ENCODE measurements around the gene LSM14B.

DNA sequence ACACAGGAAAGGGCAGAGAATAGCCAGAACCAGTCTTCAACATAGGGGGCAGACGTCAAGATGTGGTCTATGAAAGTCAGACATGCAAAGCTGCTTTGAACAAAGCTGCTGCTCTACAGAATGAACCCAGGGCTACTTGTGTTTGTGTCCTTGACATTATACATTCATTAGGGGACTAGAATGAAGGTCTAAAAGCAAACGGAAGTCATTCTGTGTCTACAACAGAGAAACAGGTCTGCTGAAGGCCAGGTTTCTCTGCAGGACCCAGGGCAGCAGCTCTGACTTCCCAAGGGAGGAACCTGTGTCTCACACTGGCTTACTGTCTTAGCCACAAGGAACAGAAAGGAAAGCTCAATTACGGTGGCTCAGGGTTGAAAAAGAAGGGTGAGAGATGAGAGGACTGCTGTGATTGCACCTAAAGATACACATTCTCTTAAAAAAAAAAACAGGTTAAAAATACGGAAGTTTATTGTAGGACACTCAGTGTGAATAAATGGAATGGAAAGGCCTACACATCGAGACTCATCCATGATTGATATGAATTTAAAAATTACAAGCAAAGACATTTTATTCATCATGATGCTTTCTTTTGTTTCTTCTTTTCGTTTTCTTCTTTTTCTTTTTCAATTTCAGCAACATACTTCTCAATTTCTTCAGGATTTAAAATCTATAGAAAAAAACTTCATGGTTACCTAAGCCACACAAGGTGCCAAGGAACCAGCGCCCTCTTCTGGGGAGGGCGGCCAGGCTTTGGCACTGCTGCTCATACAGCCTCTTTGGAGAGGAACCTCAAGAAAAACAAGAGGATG lies 14.2 kb downstream of the LSM14B start:
- TF ChIP-seq, protein P1, sequence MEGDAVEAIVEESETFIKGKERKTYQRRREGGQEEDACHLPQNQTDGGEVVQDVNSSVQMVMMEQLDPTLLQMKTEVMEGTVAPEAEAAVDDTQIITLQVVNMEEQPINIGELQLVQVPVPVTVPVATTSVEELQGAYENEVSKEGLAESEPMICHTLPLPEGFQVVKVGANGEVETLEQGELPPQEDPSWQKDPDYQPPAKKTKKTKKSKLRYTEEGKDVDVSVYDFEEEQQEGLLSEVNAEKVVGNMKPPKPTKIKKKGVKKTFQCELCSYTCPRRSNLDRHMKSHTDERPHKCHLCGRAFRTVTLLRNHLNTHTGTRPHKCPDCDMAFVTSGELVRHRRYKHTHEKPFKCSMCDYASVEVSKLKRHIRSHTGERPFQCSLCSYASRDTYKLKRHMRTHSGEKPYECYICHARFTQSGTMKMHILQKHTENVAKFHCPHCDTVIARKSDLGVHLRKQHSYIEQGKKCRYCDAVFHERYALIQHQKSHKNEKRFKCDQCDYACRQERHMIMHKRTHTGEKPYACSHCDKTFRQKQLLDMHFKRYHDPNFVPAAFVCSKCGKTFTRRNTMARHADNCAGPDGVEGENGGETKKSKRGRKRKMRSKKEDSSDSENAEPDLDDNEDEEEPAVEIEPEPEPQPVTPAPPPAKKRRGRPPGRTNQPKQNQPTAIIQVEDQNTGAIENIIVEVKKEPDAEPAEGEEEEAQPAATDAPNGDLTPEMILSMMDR (IDR thresholded peaks at IDR 0.05) = peak; percentile 46 to 85 (median 76)
- TF ChIP-seq POLR2A (IDR thresholded peaks at IDR 0.05) = no peak

All from right lobe of liver (tissue), 4 donors.